OCI-LY3 (cell line): ENCODE results near the gene WDR20.

Source experiments
- H2AFZ ChIP-seq: fragments of 200-600, 300-600 bp; shearing (Covaris generic); 2 replicates; pipeline ENCODE4 v1.6.0; 2014; ENCODE audit warnings: antibody characterized with exemption, low read depth, low read length
- H3K27ac ChIP-seq: fragments of 200-600, 300-600 bp; sonication (generic); 2 replicates; pipeline ENCODE4 v1.5.1; 2014; ENCODE audit warnings: mild to moderate bottlenecking, low read length, moderate library complexity, mixed read lengths
- H3K27me3 ChIP-seq: fragments of 200-600, 300-600 bp; sonication (generic); 2 replicates; pipeline ENCODE4 v1.6.1; 2014; ENCODE audit warnings: low read depth, low read length, mixed read lengths
- H3K36me3 ChIP-seq: fragments of 200-600, 300-600 bp; sonication (generic); replicated peaks from 2 replicates; pipeline ENCODE3; 2014; ENCODE audit warnings: low read depth, low read length, mixed read lengths
- H3K4me1 ChIP-seq: fragments of 300-600, 200-600 bp; sonication (generic); 2 replicates; pipeline ENCODE4 v1.6.1; 2014; ENCODE audit warnings: low read length, mixed read lengths
- H3K4me2 ChIP-seq: fragments of 200-600, 300-600 bp; sonication (generic); 2 replicates; pipeline ENCODE4 v1.6.1; 2014; ENCODE audit warnings: low read length, mixed read lengths
- H3K4me3 ChIP-seq: fragments of 300-600, 200-600 bp; sonication (generic); 2 replicates; pipeline ENCODE4 v1.5.1; 2014; ENCODE audit warnings: antibody characterized with exemption, mild to moderate bottlenecking, low read length, moderate library complexity
- H3K79me2 ChIP-seq: fragments of 300-600, 200-600 bp; shearing (Covaris generic); 2 replicates; pipeline ENCODE4 v1.6.1; 2014; ENCODE audit warnings: mild to moderate bottlenecking, low read length, mixed read lengths
- H3K9ac ChIP-seq: fragments of 300-600, 200-600 bp; shearing (Covaris generic); 2 replicates; pipeline ENCODE4 v1.6.0; 2014; ENCODE audit warnings: mild to moderate bottlenecking, low read length, moderate library complexity
- H3K9me3 ChIP-seq: fragments of 200-600, 300-600 bp; shearing (Covaris generic); 2 replicates; pipeline ENCODE4 v1.6.1; 2014; ENCODE audit warnings: low read length, mixed read lengths; ENCODE audit not compliant: insufficient read depth
- H4K20me1 ChIP-seq: fragments of 200-600, 300-600 bp; sonication (generic); 2 replicates; pipeline ENCODE4 v1.6.1; 2016; ENCODE audit warnings: low read length, mixed read lengths; ENCODE audit not compliant: insufficient read depth
- CTCF ChIP-seq: fragments of 200-600, 300-600 bp; sonication (generic); IDR thresholded peaks from 2 replicates; pipeline ENCODE4 v1.5.1; 2014; ENCODE audit warnings: antibody characterized with exemption, low read length, low read depth
- EZH2phosphoT487 ChIP-seq: fragments of 200-600 bp; shearing (Covaris generic); IDR thresholded peaks from 2 replicates; pipeline ENCODE4 v1.6.1; 2018; ENCODE audit warnings: antibody characterized with exemption, mixed run types, low read depth

Gene WDR20

GRCh38 chr14:102225386-102225785, 85.7 kb downstream of the WDR20 start:
- Histone ChIP-seq H3K36me3 (peaks cover 11% of the 10 kb centered on the region), H3K4me3 (no peak overlapping the region), H3K4me1 (peaks cover 8% of the 10 kb centered on the region), H3K27ac (no peak overlapping the region), H4K20me1 (peaks cover 8% of the 10 kb centered on the region; the same call in 1 of the 2 replicates), H3K9me3 (no peaks in the 10 kb centered on the region), H3K79me2 (peaks cover 4% of the 10 kb centered on the region; the same call in 1 of the 2 replicates), H2AFZ (no peak overlapping the region), H3K4me2 (no peak overlapping the region), H3K27me3 (no peaks in the 10 kb centered on the region), H3K9ac (no peak overlapping the region)
- TF ChIP-seq CTCF (no peak), EZH2phosphoT487 (no peak)

GRCh38 chr14:102225936-102226335, 86.2 kb downstream of the WDR20 start:
- no peaks in the 10 kb centered on the region for H3K27me3 ChIP-seq
- H3K36me3 ChIP-seq: peaks cover 8% of the 10 kb centered on the region
- H3K4me1 ChIP-seq: peaks cover 3% of the 10 kb centered on the region
- H3K27ac ChIP-seq: no peak overlapping the region
- TF ChIP-seq CTCF (no peak), EZH2phosphoT487 (no peak)
- H3K9me3 ChIP-seq: no peaks in the 10 kb centered on the region
- peaks cover 5% of the 10 kb centered on the region; the same call in 1 of the 2 replicates for H4K20me1 ChIP-seq
- no peak overlapping the region for H3K4me2 ChIP-seq
- H3K4me3 ChIP-seq: no peak overlapping the region
- peaks cover under 1% of the 10 kb centered on the region; the same call in 1 of the 2 replicates for H3K79me2 ChIP-seq
- H2AFZ ChIP-seq: no peak overlapping the region
- H3K9ac ChIP-seq: no peak overlapping the region

- H2AFZ ChIP-seq: no peak overlapping the region
- H3K27ac ChIP-seq: no peak overlapping the region
- H3K4me1 ChIP-seq: no peaks in the 10 kb centered on the region
- no peaks in the 10 kb centered on the region for H4K20me1 ChIP-seq
- H3K79me2 ChIP-seq: no peaks in the 10 kb centered on the region
- H3K4me2 ChIP-seq: no peak overlapping the region
- H3K36me3 ChIP-seq: peaks cover 3% of the 10 kb centered on the region
- TF ChIP-seq CTCF: no peak
- no peak for TF ChIP-seq EZH2phosphoT487
- H3K9me3 ChIP-seq: no peaks in the 10 kb centered on the region
- H3K9ac ChIP-seq: no peak overlapping the region
- H3K4me3 ChIP-seq: no peak overlapping the region
- H3K27me3 ChIP-seq: no peaks in the 10 kb centered on the region
Observed at GRCh38 chr14:102226356-102227125, 86.8 kb downstream of the WDR20 start.

- Histone ChIP-seq H3K79me2 (no peaks in the 10 kb centered on the region), H2AFZ (no peak overlapping the region), H3K4me2 (no peak overlapping the region), H3K4me3 (no peak overlapping the region), H4K20me1 (no peaks in the 10 kb centered on the region), H3K4me1 (no peaks in the 10 kb centered on the region), H3K27ac (no peak overlapping the region), H3K9me3 (no peaks in the 10 kb centered on the region), H3K27me3 (no peaks in the 10 kb centered on the region), H3K9ac (no peak overlapping the region), H3K36me3 (peaks cover 3% of the 10 kb centered on the region)
- no peak for TF ChIP-seq EZH2phosphoT487
- TF ChIP-seq CTCF: no peak
Observed at GRCh38 chr14:102227184-102227964, 87.7 kb downstream of the WDR20 start.
